GM10248 (cell line): ENCODE data around the gene TNNT2.

ENCODE experiments used
- CTCF ChIA-PET: fragments of 300-600 bp; sonication (Branson Sonifier 250); formaldehyde crosslinking; extraction: SDS; loops from one replicate; lab custom pipeline; 2021; ENCODE audit warnings: antibody characterized with exemption; lab: Yijun Ruan, JAX
- POLR2A ChIA-PET: fragments of 350-650 bp; sonication (Branson Sonifier 250); formaldehyde crosslinking; extraction: SDS; loops from one replicate; lab custom pipeline; 2020; ENCODE audit warnings: antibody characterized with exemption; lab: Yijun Ruan, JAX
- DNase-seq: peaks from one replicate; pipeline ENCODE4 v3.0.0; 2012; ENCODE audit errors: extremely low spot score
- TF ChIP-seq, protein P1 (sequence below): IDR thresholded peaks from 2 replicates; pipeline ENCODE4 v1.5.1; 2012; ENCODE audit warnings: mild to moderate bottlenecking, low read depth; ENCODE audit errors: extremely low read depth, missing control alignments, control extremely low read depth

The TNNT2 gene

DNA sequence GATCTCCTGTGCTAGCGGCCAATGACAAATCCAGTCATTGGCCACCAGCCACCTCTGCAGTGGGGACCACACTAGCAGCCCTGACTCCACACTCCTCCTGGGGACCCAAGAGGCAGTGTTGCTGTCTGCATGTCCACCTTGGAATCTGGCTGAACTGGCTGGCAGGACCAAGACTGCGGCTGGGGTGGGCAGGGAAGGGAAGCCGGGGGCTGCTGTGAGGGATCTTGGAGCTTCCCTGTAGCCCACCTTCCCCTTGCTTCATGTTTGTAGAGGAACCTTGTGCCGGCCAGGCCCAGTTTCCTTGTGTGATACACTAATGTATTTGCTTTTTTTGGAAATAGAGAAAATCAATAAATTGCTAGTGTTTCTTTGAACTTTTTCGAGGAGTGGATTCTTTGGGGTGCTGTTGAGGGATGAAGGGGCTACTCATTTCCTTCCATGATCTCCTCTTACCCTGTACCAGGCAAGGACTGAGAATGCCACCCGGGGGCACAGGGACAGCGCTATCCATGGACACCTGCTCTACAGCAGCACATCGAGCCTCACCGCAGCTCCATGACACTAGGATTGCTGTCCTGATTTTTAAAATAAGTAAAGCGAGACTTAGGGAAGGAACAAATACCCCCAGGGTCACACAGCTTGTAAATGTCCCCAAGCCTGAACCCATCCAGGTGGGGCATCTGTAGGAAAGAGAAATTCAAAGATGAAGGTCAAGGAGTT lies 44.7 kb downstream of the TNNT2 start:
- DNase-seq: no peak
- TF ChIP-seq, protein P1, sequence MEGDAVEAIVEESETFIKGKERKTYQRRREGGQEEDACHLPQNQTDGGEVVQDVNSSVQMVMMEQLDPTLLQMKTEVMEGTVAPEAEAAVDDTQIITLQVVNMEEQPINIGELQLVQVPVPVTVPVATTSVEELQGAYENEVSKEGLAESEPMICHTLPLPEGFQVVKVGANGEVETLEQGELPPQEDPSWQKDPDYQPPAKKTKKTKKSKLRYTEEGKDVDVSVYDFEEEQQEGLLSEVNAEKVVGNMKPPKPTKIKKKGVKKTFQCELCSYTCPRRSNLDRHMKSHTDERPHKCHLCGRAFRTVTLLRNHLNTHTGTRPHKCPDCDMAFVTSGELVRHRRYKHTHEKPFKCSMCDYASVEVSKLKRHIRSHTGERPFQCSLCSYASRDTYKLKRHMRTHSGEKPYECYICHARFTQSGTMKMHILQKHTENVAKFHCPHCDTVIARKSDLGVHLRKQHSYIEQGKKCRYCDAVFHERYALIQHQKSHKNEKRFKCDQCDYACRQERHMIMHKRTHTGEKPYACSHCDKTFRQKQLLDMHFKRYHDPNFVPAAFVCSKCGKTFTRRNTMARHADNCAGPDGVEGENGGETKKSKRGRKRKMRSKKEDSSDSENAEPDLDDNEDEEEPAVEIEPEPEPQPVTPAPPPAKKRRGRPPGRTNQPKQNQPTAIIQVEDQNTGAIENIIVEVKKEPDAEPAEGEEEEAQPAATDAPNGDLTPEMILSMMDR: no peak
- ChIA-PET POLR2A (no interaction called here), CTCF (interaction anchor here (1.2 kb wide), 1 partner anchor 15 kb away, joined by 3 read pairs; no protein-coding TSS in a partner anchor)

DNA sequence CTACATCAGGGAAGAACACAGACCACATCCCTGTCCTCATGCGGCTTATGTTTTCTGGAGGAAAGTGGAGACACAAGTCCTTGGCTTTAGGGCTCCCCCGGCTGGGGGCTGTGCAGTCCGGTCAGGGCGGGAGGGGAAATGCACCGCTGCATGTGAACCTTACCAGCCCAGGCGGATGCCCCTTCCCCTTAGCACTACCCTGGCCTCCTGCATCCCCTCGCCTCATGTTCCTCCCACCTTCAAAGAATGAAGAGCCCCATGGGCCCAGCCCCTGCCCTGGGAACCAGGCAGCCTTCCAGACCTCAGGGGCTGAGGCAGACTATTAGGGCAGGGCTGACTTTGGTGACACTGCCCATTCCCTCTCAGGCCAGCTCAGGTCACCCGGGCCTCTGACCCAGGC lies 45.5 kb downstream of the TNNT2 start:
- ChIA-PET POLR2A (no interaction called here), CTCF (no interaction called here)
- TF ChIP-seq, protein P1: no peak
- DNase-seq: no peak

DNA sequence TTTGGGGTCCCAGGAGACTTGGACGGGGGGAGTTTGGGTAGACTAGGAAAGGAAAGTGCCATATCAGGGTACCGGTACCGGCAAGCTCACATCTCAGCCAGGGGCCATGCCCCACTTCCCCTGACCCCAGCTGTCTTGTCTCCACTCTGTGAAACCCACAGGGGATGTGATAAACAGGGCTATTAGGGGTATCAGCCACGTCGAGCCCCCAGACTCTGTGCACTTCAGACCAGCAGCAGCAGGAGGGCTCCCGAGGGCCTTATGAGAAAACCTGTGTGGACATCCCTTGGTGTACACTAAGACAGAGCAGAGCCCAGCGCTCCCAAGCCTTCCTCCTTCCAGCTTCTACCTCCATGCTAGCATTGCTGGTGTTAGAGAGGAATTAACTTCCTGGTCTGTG lies 46.3 kb downstream of the TNNT2 start:
- TF ChIP-seq, protein P1: no peak
- no peak for DNase-seq
- ChIA-PET CTCF (interaction anchor here (1.3 to 5.1 kb wide), 3 partner anchors 16 to 49 kb away, joined by 3 to 14 read pairs (median 11); no protein-coding TSS in a partner anchor), POLR2A (no interaction called here)

DNA sequence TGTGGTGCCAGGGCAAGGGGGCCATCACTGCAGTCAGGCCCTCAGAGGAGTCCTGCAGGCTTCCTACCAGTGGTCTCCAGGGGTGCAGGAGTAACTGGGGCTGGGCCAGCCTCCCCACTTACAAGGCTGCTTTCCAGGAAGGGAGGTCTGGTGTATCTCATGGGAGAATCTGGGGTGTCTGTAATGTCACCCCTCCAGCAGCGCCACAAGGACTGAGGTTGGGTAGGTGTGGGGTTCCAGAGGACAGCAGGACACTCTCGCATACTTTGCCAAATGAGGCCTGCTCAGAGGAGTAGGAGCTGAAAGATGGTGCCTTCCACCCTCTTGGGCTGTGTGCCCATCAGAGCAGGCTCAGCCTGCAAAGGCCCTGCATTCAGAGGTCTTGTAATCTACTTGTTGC lies 46.9 kb downstream of the TNNT2 start:
- TF ChIP-seq, protein P1: no peak
- CTCF ChIA-PET: interaction anchor here (1.3 to 5.1 kb wide), 3 partner anchors 16 to 48 kb away, joined by 3 to 14 read pairs (median 11); no protein-coding TSS in a partner anchor
- POLR2A ChIA-PET: no interaction called here
- DNase-seq: no peak

DNA sequence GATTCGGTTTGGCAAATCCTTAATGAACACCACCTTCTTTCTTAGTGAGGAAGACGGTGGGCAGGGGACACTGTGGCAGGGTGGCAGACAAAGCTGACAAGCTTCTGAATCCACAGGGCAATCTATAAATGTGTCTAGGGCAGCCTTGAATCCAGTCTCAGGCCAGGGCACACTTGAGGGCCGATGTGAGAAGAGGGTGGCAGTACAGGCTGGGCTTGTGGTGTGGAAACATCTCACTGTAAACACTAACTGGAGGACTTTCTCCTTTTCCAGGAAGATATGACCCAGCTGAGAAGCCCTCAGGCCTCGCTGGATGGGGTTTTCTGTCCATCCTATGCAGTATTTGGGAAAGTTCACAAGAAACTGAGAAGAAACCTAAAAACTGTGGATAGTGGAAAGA lies 47.7 kb downstream of the TNNT2 start:
- ChIA-PET CTCF (interaction anchor here (0.9 to 5.1 kb wide), 4 partner anchors 13 to 48 kb away, joined by 3 to 14 read pairs (median 7); no protein-coding TSS in a partner anchor), POLR2A (no interaction called here)

DNA sequence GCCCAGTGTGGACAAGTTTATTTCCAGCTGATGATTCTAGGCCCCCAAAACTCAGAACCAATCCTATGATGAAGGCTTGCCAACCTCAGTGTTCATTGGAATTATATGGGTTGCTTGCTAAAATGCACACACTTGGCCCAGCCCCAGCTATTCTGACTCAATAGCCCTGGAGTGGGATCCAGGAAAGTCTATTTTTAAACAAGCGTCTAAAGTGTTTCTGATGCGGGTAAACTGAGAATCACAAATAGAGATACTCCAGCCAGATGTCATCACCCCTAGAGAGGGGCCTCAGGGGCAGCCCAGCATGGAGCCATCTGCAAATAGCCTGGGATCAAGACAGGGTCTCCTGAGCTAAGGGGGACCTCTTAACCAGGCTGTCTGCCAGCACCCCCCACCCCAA lies 48.2 kb downstream of the TNNT2 start:
- DNase-seq: no peak
- POLR2A ChIA-PET: no interaction called here
- CTCF ChIA-PET: interaction anchor here (0.8 to 5.1 kb wide), 3 partner anchors 12 to 32 kb away, joined by 3 to 14 read pairs (median 3); no protein-coding TSS in a partner anchor
- TF ChIP-seq, protein P1: no peak

More for the DNA sequence above, 47.7 kb downstream of the TNNT2 start:
- TF ChIP-seq, protein P1: no peak
- DNase-seq: no peak
